Activated T-cell treated with anti-CD3 and anti-CD28 coated beads, Interleukin-2, amount 50 U/mL, for 72 hours (primary cell): ENCODE results near the gene TMEM200C. TPM values are rescaled to one million over a fixed set of nuclear protein-coding genes. Genes with fewer than 3 reads are reported as not detected.

Source experiments
- ATAC-seq, 2 donors: fragments of 150-1000 bp; cut with Tn5 transposase; replicated peaks in 1 of 2; 2 replicates each; pipeline ENCODE4 v1.10.0; 2021; ENCODE audit warnings: moderate library complexity in 2 of 2, mild to moderate bottlenecking in 1 of 2
- DNase-seq, 2 donors: peaks; one replicate each; pipeline ENCODE4 v3.0.0; 2021 to 2022; ENCODE audit warnings: mixed read lengths in 1 of 2
- H3K27ac Mint-ChIP-seq: one replicate; pipeline ENCODE4 v1.8.0; 2022; ENCODE audit warnings: mild to moderate bottlenecking, moderate library complexity, mixed read lengths
- H3K27me3 Mint-ChIP-seq: one replicate; pipeline ENCODE4 v1.8.0; 2022; ENCODE audit warnings: low read depth, mixed read lengths
- H3K36me3 Mint-ChIP-seq, 2 donors: one replicate each; pipeline ENCODE4 v1.8.0; 2022; ENCODE audit warnings: mixed read lengths in 2 of 2, mild to moderate bottlenecking in 1 of 2; ENCODE audit not compliant: insufficient read depth in 2 of 2
- H3K4me1 Mint-ChIP-seq: one replicate; pipeline ENCODE4 v1.8.0; 2022; ENCODE audit warnings: low read depth, mixed read lengths
- H3K4me3 Mint-ChIP-seq, 2 donors: one replicate each; pipeline ENCODE4 v1.8.0; 2022; ENCODE audit warnings: mild to moderate bottlenecking in 2 of 2, mixed read lengths in 2 of 2, moderate library complexity in 2 of 2
- H3K9me3 Mint-ChIP-seq, 2 donors: one replicate each; pipeline ENCODE4 v1.8.0; 2022; ENCODE audit warnings: mixed read lengths in 2 of 2
- total RNA-seq, 2 donors: library from RNA; stranded (reverse); gene quantifications; one replicate each; pipeline ENCODE4 v1.2.3, GENCODE V29; 2022

Gene TMEM200C
- total RNA-seq, 2 donors from 2014 or later, result not detected

DNA sequence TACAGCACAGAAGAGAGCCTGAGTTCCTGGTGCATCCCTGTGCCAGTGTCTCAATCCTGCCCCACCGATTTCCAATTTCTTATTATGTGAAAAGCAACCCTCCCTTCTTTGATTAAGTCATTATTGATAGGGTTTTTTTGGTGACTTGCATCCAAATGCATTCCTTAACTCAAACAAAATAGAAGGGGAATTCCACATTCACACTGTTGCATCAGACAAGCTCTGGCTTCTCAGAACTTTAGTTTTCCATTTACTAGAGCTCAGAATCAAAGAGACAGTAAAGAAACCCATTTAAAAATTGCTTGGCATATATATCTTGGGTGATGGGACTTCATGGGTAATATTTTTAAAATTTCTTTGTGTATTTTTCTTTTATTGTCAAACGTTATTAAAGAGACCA is 13.8 kb upstream of the TMEM200C start:
- ATAC-seq (no peak), DNase-seq (no peak)
- Mint-ChIP-seq H3K4me3 (no peak overlapping the region), H3K9me3 (peaks cover 0 to 2% of the 10 kb centered on the region in 2 donors), H3K36me3 (no peaks in the 10 kb centered on the region), H3K27me3 (peaks cover 40% of the 10 kb centered on the region), H3K27ac (peak overlapping the region; percentile 9), H3K4me1 (no peaks in the 10 kb centered on the region)

DNA sequence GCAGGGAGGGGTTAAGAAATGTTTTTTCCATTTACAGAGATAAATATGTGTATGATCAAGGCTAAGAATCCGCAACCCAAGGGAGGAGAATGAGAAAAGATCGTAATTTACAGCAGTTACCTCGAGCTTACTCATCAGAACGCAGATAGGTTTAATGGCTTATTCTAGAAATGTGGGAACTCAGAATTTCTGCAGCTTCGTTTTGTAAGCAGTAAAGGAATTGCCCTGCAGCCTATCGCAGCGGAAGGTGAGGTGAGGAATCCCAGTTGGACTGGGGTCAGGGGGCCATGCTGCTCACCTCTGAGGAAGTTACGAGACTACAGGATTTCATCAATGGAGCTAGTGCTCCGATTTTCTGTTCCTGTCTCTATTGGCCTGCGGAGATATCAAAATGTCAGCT is 8.1 kb upstream of the TMEM200C start:
- Mint-ChIP-seq H3K4me1 (no peaks in the 10 kb centered on the region), H3K36me3 (no peaks in the 10 kb centered on the region), H3K27ac (no peak overlapping the region), H3K27me3 (peaks cover 59% of the 10 kb centered on the region), H3K4me3 (no peak overlapping the region), H3K9me3 (no peaks in the 10 kb centered on the region)
- no peak for ATAC-seq
- DNase-seq, result no peak

DNA sequence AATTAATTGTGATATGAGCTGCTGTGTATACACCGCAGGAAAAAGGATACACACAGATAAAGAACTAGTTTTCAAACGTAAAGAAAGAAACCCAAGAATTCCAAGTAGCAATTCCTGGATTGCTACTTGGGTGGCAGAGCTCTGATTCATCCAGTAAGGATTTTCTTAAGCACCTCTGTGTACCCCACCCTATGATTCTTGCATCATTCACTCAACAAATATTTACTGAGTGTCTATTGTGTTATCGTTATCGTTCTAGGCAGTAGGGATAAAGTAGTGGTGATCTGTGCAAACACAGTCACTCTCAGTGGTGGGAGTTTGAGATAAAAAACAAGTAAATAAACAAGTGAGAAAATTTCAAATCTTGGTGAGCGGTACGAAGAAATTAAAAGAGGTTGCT is 4.9 kb upstream of the TMEM200C start:
- Mint-ChIP-seq H3K9me3 (no peaks in the 10 kb centered on the region), H3K27me3 (peaks cover 58% of the 10 kb centered on the region), H3K4me3 (no peak overlapping the region), H3K27ac (no peak overlapping the region), H3K36me3 (no peaks in the 10 kb centered on the region), H3K4me1 (no peaks in the 10 kb centered on the region)
- no peak for ATAC-seq
- no peak for DNase-seq

DNA sequence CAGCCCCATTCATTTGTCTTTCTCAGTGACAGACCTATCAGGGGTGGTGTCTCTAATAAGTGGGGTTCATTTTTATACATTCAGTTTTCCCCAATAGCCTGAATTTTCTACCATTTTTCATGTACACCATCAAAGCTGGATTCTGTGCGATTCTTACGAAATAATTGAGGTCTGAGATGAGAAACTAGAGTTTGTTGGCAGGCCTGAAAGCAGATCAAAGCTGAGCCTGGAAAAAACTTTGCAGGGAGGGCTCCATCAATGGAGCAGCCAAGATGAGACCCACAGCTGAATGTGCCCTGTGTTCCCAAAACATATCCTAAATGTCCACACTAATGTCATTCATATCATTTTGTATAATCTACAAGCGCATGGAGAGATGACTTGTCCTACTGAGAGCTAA is 4.5 kb upstream of the TMEM200C start:
- Mint-ChIP-seq H3K27me3 (peaks cover 58% of the 10 kb centered on the region), H3K9me3 (no peaks in the 10 kb centered on the region)
- no peak for ATAC-seq

DNA sequence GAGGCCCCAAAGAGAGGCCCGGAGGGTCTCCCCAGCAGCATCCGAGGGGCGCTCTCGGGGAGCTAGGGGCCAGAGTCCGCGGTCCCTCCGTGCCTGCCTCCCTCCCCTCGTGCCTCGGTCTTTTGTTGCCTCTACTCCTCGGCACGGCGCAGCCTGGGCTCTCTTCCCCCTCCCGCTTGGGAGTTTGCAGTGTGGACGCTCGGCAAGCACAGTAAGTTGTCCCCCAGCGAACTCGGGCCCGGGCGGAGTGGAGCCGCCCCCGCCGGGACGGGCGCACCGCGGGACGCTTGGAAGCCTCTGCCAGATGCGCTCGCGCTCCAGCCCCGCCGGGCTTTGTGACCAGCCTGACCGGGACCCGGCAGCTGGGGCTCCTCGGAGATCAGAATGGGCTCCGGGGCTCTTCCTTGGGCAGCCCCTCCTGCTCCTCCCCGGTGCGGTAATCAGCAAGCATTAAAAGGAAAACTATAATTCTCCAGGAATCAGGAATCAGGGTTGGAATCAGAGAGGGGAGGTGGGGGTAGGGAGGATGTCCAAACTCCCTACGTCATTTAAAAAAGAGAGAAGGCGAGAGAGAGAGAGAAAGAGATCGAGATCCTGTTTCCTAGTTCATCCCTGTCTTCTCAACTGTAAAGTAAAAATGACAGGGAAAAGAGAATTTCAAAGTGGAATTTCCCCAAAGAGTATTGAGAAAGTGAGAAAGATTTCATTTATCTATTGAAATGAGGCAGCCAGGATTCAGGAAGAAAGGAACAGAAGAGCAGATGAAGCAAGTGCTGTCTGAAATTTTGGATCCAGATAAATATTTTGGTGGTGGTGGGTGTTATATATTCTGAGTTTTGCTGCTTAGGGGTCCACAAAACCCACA is 786 bp upstream of the TMEM200C start:
- no peak overlapping the region for H3K27ac Mint-ChIP-seq

More for the DNA sequence above, 4.5 kb upstream of the TMEM200C start:
- H3K36me3 Mint-ChIP-seq, result no peaks in the 10 kb centered on the region
- no peak overlapping the region for H3K27ac Mint-ChIP-seq
- no peaks in the 10 kb centered on the region for H3K4me1 Mint-ChIP-seq
- no peak for DNase-seq
- no peak overlapping the region for H3K4me3 Mint-ChIP-seq

DNA sequence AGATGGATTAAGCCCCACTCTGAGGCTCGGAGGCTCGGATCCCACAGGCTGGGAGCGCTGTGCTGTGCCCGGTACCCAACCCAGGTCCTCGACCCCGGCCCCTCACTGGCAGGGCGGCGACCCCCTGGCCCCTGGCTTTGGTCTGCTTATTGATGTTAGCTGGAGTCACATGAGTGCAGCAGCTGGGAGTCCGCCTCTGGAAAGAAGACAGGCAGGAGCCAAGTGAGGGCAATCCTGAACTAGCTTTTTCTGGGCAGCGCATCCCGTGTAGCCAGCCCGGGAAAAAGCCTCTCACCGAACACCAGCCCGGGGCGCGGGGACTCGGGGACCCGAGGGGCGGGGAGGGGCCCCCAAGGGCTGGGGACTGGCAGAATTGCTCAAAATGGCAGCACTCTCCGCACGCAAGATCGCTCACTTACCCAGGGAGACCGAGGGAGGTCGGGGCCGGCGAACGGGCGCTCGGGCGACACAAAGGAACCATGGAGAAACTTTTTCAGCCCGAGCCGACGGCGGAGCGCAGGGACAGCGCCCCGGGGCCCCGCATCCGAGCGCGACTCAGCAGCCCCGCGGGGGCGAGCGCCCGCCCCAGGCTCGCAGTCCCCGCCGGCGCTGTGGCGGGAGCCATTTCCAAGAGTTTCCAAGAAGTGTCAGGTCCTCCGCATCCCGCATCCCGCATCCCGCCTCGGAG is 567 bp downstream of the TMEM200C start:
- DNase-seq, result peak in 1 of 2 donors; percentile 5
- no peaks in the 10 kb centered on the region for H3K36me3 Mint-ChIP-seq
- no peak overlapping the region for H3K27ac Mint-ChIP-seq
- peaks cover 76% of the 10 kb centered on the region for H3K27me3 Mint-ChIP-seq
- no peaks in the 10 kb centered on the region for H3K4me1 Mint-ChIP-seq
- H3K4me3 Mint-ChIP-seq, result peak overlapping the region; percentile 53 to 69
- peak in 1 of 2 donors; percentile 17 for ATAC-seq
- H3K9me3 Mint-ChIP-seq, result no peaks in the 10 kb centered on the region

More for the DNA sequence above, 786 bp upstream of the TMEM200C start:
- peaks cover 88% of the 10 kb centered on the region for H3K27me3 Mint-ChIP-seq
- H3K4me3 Mint-ChIP-seq, result peak overlapping the region; percentile 50 to 75
- peak in 1 of 2 donors; percentile 6 for DNase-seq
- H3K4me1 Mint-ChIP-seq, result no peaks in the 10 kb centered on the region
- H3K9me3 Mint-ChIP-seq, result no peaks in the 10 kb centered on the region
- peak; percentile 22 to 42 for ATAC-seq
- no peaks in the 10 kb centered on the region for H3K36me3 Mint-ChIP-seq

DNA sequence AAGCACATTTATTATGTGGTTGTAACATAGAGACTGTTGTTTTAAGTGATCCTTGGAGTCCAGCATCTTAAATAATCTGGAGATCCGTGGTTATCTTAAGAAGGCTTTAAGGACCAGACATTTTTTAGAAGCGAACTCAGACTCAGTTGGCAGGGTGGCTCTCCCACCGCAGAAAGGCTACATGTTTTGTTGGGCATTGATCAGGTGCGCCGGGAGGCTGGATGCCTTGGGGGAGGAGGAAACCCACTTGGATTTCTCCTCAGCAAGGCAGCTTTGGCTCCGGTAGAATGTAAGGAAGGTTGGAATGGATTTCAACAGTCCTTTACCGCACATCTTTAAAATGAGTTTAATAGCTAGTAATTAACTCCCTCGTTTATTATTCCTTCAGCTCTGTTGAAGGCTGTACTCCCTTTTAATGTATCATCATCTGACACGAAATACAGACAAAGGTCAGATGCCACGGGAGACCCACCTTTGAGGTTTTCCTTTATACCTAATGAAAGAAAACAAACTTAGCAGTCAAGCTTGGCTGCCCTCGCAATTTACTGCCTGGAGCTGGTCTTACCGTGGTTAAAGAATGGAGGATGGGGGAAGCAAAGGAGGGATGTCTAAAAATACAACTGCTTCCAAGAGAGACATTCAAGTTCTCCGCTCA is 1.2 kb downstream of the TMEM200C start:
- Mint-ChIP-seq H3K4me1 (no peaks in the 10 kb centered on the region), H3K4me3 (peak overlapping the region; percentile 53 to 69), H3K27me3 (peaks cover 76% of the 10 kb centered on the region), H3K27ac (no peak overlapping the region), H3K9me3 (no peaks in the 10 kb centered on the region), H3K36me3 (peaks cover 0 to under 1% of the 10 kb centered on the region in 2 donors)
- DNase-seq (no peak), ATAC-seq (no peak)

DNA sequence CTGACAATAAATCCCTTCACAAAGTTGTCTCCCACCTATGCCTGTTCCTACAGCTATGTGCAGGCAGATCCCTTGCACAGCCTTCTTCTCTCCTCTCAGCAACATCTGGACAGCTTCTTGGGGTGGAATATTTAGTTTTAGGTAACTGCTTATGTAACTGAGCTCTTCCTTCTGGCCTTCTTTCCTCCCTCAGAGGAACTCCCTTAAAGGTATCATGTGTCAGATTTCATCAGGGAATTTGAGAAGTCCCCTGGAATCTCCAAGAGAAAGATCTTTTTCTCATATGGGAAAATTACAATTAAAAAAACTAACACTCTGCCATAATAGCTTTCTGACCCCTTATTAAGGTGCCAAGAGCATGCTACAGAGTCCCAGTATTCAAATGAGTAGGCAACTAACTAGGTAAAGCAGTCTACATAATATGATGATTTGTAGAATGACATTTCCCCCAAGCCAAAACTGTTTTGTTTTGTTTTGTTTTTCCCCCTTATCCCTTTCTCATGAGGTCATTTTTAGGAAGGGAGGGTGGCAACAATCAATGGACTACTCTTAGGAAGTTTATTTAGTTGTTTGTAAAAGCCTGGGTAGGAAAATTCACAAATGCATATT is 2.4 kb downstream of the TMEM200C start:
- DNase-seq (no peak), ATAC-seq (no peak)
- Mint-ChIP-seq H3K27ac (no peak overlapping the region), H3K4me1 (no peaks in the 10 kb centered on the region), H3K27me3 (peaks cover 70% of the 10 kb centered on the region), H3K9me3 (no peaks in the 10 kb centered on the region), H3K4me3 (no peak overlapping the region), H3K36me3 (peaks cover 0 to 1% of the 10 kb centered on the region in 2 donors)

DNA sequence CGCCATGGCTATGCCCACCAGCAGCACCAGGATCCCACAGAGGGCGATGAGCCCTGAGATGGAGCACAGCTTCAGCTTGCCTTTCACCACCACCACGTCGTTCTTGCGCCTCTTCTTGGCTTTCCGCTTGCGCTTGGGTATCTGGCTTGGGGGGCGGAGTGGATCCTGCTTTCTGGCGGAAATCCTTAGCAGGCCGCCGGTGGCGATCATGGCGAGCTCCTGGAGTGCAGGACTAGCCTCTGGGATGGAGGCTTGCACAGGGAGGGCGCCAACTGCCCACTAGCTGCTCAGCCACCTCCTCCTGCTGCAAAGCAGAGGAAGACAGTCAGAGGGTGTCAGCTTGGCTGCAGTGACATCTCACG is 3.5 kb downstream of the TMEM200C start:
- peak overlapping the region; percentile 45 to 65 for H3K4me3 Mint-ChIP-seq
- no peak overlapping the region for H3K27ac Mint-ChIP-seq
- no peak for ATAC-seq
- H3K9me3 Mint-ChIP-seq, result no peaks in the 10 kb centered on the region
- no peak for DNase-seq
- peaks cover 68% of the 10 kb centered on the region for H3K27me3 Mint-ChIP-seq
- no peaks in the 10 kb centered on the region for H3K4me1 Mint-ChIP-seq
- H3K36me3 Mint-ChIP-seq, result peaks cover 0 to 1% of the 10 kb centered on the region in 2 donors

DNA sequence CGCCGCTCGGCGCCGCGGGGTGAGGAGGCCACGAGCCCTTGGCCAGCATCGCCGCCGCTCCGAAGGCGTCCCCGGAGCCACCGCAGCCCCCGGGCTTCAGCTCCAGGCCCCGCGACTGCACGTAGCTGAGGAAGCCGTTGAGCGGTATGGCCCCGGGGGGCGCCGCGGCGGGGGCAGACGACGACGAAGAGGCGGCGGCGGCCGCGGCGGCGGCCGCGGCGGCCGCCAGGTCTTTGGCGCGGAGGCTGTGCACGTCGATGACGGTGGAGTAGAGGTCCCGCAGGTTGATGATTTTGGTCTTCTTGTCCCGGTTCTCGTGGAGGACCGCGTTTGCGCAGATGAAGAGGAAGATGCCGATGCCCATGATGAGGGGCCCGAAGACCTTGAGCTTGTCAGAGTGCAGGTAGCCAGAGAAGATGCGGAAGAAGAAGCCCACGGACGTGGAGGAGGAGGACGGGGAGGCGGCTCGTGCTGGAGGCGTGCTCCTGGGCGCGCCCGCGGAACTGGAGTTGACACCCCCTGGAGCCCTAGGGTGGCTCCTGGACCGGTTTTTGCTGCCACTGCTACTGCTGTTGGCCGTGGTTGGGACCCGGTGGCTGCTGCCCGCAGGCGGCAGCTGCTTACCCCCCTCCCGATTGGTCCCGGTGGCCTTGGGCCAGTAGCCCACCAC is 4.0 kb downstream of the TMEM200C start:
- peaks cover 0 to 1% of the 10 kb centered on the region in 2 donors for H3K36me3 Mint-ChIP-seq
- peak in 1 of 2 donors; percentile 13 for ATAC-seq
- H3K4me3 Mint-ChIP-seq, result peak overlapping the region; percentile 45 to 65
- no peaks in the 10 kb centered on the region for H3K9me3 Mint-ChIP-seq
- peaks cover 63% of the 10 kb centered on the region for H3K27me3 Mint-ChIP-seq
- DNase-seq, result no peak
- no peak overlapping the region for H3K27ac Mint-ChIP-seq
- H3K4me1 Mint-ChIP-seq, result no peaks in the 10 kb centered on the region

DNA sequence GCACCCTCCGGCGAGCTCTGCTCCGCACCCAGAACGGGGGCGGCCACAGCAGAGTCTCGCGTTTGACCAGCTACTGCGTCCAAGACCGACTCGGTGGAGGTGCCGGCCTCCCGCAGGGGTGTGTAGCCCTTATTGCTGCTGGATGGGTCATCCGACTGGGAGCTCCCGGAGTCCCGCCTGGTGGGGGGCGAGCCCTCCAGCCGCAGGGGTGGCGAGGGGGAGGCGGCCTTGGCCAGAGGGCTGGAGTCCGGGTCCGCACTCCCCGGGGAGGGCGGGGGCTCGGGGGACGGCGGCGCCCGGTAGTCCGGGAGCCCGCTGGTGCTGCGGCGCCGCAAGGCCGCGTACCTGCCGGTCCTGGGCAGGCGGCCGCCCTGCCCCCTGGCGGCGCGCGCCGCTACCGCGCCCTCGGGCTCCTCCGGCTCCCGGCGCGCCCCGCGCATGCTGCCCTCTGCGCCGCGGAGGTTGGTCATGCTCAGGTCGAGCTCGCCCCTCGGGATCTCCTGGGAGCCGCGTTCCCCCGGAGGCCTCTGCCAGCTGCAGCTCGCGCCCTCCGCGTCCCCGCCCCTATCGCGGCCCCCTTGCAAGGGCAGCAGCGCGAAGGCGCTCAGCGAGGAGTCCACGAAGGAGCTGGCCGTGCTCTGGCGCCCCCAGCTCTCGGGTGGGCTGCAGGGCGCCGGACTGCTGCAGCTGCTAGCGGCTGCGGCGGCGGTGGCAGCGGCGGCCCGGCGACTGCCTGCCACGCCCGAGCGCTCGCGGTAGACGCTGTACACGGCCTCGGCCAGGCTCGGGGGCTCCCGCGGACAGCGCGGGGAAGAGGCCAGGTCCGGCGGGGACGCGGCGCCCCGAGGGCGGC is 4.8 kb downstream of the TMEM200C start:
- no peaks in the 10 kb centered on the region for H3K9me3 Mint-ChIP-seq
- peak overlapping the region in 1 of 2 donors; percentile 40 for H3K4me3 Mint-ChIP-seq
- no peaks in the 10 kb centered on the region for H3K4me1 Mint-ChIP-seq
- no peak overlapping the region for H3K27ac Mint-ChIP-seq
- H3K27me3 Mint-ChIP-seq, result peaks cover 58% of the 10 kb centered on the region
- ATAC-seq (peak; percentile 88 to 92), DNase-seq (peak; percentile 31 to 33)
- peaks cover 0 to 1% of the 10 kb centered on the region in 2 donors for H3K36me3 Mint-ChIP-seq

DNA sequence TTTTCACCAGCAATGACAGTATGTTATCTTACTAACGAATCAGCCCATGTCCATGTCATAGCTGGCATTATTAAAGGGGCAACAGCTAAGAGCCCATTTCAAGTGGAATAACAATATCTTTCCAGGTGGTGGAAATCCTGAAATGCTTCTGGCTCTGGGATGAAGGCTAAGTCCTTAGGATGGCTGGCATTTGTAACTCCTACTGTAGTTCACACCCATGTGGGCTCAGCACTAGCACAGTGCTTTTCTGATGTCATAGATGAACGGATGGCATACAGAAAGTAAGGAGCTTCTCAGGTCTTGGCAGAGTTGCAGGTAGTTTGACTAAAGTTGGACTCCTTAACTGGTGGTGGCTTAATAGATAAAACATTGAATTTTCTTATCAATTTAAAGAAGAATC is 10.0 kb downstream of the TMEM200C start:
- Mint-ChIP-seq H3K27ac (no peak overlapping the region), H3K4me1 (no peaks in the 10 kb centered on the region), H3K9me3 (no peaks in the 10 kb centered on the region), H3K27me3 (peaks cover 28% of the 10 kb centered on the region), H3K36me3 (peaks cover 0 to 1% of the 10 kb centered on the region in 2 donors), H3K4me3 (no peak overlapping the region)
- no peak for ATAC-seq
- no peak for DNase-seq
